Measurements from ENCODE around the gene DAGLB. TPM values are rescaled to one million over a fixed set of nuclear protein-coding genes. Genes with fewer than 3 reads are reported as not detected.

The DAGLB gene
- polyA plus RNA-seq, 3 donors: 6.2 to 7.3 (median 7.2) TPM

- no peak overlapping the region for H3K27ac ChIP-seq (ENCODE audit: low read depth, low read length)
- 83 to 88% (median 87%) methylated on average over 6 of the region's 6 CpGs for WGBS, 3 donors
Measured at GRCh38 chr7:6437251-6437650, 10.5 kb downstream of the DAGLB start.

DNA sequence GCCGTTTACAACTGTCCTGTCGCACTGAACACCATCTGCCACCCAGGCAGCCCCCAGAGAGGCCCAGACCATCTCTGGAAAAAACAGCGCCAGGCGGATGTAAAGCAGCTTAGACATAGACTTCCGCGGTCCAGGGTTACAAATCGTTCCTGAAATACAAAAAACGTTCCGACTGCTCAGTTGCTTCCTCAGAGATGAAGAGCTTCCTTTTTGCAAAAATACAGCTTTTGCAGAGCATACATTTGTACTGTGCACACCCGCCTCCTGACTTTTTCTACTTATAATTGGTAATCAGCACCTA lies 11.4 kb downstream of the DAGLB start:
- no peak overlapping the region for H3K27ac ChIP-seq (ENCODE audit: low read depth, low read length)
- WGBS, 3 donors: 44 to 77% (median 45%) methylated on average over 10 of the region's 10 CpGs

DNA sequence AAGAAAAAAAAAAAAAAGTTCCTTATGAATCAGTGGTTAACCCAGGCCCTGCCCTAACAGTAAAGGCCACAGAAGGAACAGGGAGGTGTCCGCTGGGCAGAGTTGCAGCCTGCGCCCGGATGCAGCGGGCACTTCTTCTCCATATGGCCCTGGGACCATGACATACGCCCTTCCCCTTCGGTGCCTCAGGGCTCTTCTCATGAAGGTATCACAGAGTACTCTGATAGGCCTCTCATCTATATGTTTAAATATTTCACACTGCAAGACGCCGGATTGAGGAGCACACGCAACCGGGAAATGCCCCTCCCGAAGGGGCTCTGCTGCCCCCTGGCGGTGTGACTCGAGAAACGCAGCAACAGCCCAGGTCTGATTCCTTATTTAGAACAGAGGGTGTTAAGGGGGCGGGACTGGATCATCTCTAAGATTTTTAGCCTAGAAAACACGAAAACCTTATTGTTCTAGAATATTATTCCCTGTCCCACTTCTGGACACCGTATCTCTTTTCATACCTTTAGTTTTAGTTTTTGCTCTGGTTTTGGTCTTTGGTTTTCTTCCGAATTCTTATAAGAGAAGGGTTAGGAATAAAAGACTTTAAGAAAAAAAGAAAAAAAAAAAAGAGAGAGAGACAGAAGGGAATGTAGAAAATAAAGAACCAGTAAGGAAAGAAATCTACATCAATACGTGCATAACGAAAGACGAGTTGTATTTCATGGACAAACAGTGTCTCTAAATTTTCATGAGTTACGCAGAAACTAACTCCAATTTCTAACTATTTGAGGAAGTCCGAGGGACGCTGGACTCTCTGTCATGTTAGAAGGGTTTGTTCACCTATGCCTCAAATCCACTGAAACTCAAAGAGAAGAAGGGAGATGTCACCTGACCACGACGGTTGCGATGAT lies 12.0 kb downstream of the DAGLB start:
- 23 to 45% (median 28%) methylated on average over 27 of the region's 27 CpGs for WGBS, 3 donors
- H3K27ac ChIP-seq (ENCODE audit: low read depth, low read length): no peak overlapping the region

DNA sequence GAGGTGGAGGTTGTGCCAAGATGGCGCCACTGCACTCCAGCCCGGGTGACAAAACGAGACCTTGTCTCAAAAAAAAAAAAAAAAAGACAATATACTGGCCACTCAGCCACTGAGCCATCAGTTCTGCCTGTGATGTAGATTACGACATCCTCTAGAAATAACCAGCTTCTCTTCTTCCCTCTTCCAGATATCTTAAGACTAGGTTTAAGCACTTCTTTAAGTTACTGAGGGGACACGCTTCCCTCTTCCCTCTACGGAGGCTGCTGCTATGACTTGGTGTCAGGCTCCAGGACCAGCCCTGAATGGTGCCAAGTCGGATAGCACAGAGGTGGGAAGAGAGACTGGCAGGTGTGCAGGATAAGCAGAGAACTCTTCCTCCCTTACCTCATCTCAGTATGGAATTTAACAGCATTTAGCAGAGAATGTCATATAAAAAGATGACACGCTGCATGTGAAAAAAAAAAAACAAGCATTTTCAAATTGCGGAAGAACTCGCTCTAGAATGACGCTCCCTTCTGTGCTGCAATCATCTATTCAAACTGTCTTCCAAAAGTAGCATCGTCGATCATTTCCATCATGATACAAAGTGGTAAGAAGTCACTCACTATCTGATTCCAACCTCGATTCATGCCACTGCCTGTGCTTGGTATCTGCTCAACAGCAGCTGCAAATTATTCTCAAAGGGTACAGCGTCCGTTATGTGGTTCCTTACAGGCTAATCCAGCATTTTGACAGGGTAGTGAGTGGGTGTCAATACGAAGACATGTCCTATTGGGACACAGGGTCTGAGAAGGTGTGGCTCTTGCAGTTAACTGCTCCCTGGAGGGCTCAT lies 13.8 kb downstream of the DAGLB start:
- H3K27ac ChIP-seq (ENCODE audit: low read depth, low read length): no peak overlapping the region
- 66 to 93% (median 74%) methylated on average over 17 of the region's 17 CpGs for WGBS, 3 donors

DNA sequence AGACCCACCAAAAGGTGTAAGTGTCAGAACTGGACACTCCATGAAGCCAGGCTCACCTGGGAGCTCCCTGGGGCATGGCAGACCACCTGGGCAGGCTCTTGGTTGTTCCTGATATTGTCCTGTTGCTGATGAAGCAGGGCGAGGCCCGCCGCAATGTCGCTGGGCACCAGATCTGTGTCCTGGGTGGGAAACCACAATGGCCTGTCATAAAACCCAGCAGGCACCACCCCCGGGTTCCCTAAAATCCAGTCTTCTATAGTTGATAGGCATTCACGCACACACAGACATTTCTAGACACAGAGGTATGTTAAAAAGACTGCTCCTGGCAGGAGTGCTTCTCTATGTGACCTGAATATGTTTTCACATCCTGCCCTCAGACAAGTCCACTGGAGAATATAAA lies 15.0 kb downstream of the DAGLB start:
- no peak overlapping the region for H3K27ac ChIP-seq (ENCODE audit: low read depth, low read length)
- whole genome bisulfite sequencing, 3 donors: 80 to 89% (median 87%) methylated on average over 6 of the region's 6 CpGs

- 92 to 96% (median 92%) methylated on average over 12 of the region's 12 CpGs for WGBS, 3 donors
- H3K27ac ChIP-seq (ENCODE audit: low read depth, low read length): no peak overlapping the region
Measured at GRCh38 chr7:6430974-6431373, 16.8 kb downstream of the DAGLB start.

DNA sequence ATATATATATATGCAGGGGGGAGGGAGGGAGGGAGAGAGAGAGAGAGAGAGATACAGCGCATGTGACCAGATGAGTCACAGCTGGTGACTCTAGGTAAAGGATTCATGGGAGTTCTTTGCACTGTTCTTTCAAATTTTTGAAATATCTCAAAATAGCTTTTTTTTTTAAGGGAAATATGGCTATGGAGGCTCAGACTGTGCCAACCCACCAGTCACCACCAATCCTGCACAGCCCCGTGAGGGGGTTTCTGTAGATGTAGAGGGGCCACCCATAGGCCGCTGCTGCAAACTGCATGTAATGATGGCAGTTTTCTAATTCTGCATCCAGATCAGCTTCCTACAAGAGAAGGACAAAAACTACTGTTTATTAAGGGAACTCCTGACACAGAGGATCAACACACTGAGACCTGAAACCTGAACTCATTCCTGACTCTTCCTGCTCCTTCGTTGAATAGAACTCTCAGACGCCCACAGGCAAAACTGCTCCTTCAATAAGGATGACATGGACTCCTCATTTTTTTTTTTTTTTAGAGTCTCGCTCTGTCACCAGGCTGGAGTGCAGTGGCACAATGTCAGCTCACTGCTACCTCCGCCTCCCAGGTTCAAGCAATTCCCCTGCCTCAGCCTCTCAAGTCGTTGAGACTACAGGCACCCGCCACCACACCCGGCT lies 17.3 kb downstream of the DAGLB start:
- H3K27ac ChIP-seq (ENCODE audit: low read depth, low read length): no peak overlapping the region
- WGBS, 3 donors: 90 to 95% (median 93%) methylated on average over 10 of the region's 10 CpGs

DNA sequence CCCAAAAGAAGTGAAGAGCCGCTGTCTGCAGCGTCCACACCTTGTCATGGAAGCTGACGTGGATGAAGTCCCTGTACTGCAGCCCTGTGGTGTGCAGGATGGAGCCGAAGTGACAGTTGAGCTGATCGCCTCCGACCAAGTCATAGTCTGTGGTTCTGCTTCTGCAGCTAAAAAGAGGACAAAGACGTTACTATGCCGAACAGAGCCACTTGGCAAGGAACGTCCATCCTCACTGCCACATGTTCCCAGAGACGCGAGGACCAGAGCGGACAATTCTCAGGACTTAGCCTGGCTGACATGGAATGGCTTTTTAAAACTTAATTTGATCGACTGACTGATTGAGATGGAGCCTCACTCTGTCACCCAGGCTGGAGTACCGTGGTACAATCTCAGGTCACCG lies 21.8 kb downstream of the DAGLB start:
- no peak overlapping the region for H3K27ac ChIP-seq (ENCODE audit: low read depth, low read length)
- WGBS, 3 donors: 89 to 96% (median 94%) methylated on average over 15 of the region's 15 CpGs

DNA sequence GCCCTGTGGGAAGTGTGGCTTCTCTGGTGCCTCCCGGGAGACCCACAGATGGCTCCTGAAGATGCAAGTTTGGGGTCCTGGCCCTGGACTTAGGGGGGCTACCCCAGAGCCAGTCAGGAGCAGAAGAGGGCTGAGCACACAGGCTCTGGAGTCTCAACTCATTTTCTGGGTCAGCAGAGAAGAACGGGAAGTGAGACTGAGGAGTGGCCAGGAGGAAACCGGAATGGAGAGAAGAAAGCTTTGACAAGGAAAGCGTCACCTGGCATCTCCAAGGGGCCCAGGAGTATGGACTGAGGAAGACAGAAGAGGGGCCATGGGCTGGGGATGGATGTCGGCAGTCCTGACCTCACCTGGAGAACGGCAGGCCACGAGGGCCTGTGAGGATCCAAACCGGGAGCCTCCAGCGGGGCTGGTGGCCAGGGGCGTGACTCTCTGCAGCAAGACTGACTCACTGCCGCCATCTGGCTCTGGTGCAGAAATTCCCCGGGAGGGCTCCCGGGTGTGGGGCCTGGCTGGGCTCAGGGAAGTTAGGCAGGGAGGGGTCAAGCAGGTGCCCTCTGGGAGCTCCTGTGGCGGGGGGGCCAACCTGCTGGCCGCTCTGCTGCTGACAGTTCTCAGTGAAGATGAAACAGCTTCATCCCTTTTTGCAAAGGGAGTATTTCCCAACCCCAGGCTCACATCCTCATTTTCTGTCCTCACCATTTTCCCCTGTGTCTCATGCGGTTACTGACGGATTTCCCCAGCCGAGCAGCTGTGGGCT lies 23.6 kb downstream of the DAGLB start:
- WGBS, 3 donors: 50 to 85% (median 52%) methylated on average over 17 to 18 of the region's 18 CpGs
- no peak overlapping the region for H3K27ac ChIP-seq (ENCODE audit: low read depth, low read length)

DNA sequence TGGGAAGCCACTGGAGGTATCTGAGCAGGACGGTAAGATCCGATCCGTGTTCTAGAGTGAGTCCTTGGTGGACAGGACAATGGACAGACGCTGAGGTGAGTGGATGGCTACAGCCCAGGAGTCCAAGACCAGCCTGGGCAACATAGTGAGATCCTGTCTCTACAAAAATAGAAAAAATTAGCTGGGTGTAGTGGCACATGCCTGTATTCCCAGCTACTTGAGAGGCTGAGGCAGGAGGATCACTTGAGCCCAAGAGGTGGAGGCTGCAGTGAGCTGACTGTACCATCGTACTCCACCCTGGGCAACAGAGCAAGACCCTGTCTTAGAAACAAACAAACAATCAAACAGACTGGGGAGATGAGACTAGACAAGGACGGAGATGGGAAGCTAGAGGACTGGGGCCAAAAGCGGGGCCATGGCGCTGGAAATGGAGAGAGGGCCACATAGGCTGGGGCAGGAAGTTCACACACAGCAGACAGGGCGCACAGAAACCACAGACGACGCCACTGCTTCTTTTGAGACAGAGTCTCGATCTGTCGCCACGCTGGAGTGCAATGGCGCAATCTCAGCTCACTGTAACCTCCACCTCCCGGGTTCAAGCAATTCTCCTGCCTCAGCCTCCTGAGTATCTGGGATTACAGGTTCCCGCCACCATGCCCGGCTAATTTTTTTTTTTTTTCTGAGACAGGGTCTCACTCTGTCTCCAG lies 24.7 kb downstream of the DAGLB start:
- 65 to 82% (median 69%) methylated on average over 18 of the region's 18 CpGs for WGBS, 3 donors

GRCh38 chr7:6422095-6422494 lies 25.7 kb downstream of the DAGLB start:
- H3K27ac ChIP-seq (ENCODE audit: low read depth, low read length): no peak overlapping the region
- 74 to 98% (median 80%) methylated on average over 16 of the region's 16 CpGs for WGBS, 3 donors

More for the DNA sequence above, 24.7 kb downstream of the DAGLB start:
- no peak overlapping the region for H3K27ac ChIP-seq (ENCODE audit: low read depth, low read length)

GRCh38 chr7:6420680-6421079 lies 27.1 kb downstream of the DAGLB start:
- H3K27ac ChIP-seq (ENCODE audit: low read depth, low read length): no peak overlapping the region
- 95 to 97% (median 96%) methylated on average over 10 of the region's 10 CpGs for WGBS, 3 donors

DNA sequence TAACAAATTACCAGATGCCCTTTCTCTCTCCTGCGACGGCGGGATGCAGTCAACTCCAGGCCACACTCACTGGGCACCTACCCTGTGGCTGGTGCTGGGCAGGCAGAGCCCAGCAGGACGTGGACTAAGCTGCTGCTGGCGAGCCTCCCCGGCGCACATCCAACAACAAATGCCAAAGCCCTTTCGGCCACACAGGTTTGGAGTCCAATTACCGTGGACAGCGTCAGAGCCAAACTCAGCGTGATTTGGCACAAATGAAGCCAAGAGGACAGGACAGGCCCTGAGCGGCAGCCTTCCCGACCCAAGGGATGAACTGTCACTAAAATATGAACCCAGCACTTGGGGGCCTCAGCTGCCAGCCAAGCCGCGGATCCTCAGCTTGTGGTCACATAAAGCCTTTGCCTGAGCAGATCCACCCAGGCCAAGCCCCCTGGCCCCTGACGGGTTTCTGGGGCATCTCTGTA lies 28.4 kb downstream of the DAGLB start:
- no peak overlapping the region for H3K27ac ChIP-seq (ENCODE audit: low read depth, low read length)
- 90 to 94% (median 91%) methylated on average over 16 of the region's 16 CpGs for WGBS, 3 donors

DNA sequence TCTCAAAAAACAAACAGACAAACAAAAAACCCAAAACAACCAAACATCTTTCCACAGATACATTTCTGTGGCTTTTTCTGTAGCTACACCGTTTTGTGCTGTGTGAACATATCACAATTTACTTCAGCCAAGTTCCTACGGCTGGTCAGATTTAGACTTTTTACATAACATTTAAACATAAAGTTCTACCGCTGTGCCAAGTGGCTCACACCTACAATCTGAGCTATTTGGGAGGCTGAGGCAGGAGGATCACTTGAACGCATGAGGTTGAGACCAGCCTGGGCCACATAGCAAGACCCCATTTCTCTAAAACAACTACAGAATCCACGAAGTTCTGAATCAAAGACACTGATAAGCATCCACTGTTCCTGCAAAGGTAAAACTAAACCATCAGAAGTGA lies 30.3 kb downstream of the DAGLB start:
- 94 to 96% (median 95%) methylated on average over 5 of the region's 5 CpGs for WGBS, 3 donors
- H3K27ac ChIP-seq (ENCODE audit: low read depth, low read length): peak overlapping the region; percentile 15

DNA sequence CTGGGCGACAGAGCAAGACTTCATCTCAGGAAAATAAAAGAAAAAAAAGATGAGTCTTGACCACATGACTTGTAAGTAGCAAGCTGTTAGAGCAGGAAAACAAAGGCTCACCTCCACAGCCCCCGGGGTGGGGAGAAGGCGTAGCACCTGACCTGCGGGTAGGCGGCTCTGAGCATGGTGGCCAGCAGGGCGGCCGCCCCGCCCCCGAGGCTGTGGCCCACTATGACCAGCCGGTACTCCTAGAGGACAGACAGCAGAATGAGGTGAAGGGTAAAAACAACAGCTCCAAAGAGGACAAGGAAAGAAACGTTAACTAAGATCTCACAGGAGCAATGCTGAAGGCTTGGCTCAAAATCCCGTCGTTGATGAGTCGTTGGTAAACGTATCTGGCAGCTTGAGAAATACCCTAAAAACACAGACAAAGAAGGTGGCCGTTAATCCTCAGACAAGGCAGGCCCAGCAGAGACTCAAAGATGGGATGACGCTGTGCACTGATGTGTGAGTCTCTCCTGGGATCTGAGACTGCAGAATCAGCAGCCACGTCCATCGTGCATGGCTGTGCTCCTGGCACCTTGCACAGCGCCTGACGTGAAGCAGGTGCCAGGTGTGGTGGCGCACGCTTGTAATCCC lies 31.1 kb downstream of the DAGLB start:
- H3K27ac ChIP-seq (ENCODE audit: low read depth, low read length): no peak overlapping the region
- WGBS, 3 donors: 82 to 88% (median 83%) methylated on average over 23 of the region's 23 CpGs

DNA sequence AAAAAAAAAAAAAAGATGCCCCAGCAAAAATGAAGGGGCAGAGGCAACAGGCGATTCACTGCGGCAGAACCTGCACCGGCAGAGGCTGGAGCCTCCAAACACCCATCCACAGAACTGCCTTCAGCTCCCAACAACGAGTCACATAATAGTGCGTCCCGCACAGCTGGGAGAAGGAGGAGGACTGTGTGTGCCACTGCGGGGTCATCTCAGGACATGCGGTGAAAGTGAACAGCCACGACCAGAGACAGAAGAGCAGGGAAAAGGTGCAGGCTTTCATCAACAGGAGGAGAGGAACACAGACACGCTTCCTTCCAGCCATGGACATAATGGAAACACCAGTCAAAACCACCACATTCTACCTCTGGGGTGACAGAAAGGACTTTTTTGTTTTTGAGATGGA lies 34.1 kb downstream of the DAGLB start:
- no peak overlapping the region for H3K27ac ChIP-seq (ENCODE audit: low read depth, low read length)
- WGBS, 3 donors: 93 to 94% (median 93%) methylated on average over 10 of the region's 10 CpGs

- no peak overlapping the region for H3K27ac ChIP-seq (ENCODE audit: low read depth, low read length)
- WGBS, 3 donors: 93% methylated on average over 34 of the region's 34 CpGs
Measured at GRCh38 chr7:6409944-6410693, 37.6 kb downstream of the DAGLB start.
